ENCODE results near the gene MRPS23. TPM values are rescaled to one million over a fixed set of nuclear protein-coding genes. Genes with fewer than 3 reads are reported as not detected.

The MRPS23 gene
- total and polyA plus RNA-seq, 2 of the 8 experiments (the other 6 are each of a cell fraction or from before 2014, with no cell fraction given), result 38.6 to 60.4 TPM

DNA sequence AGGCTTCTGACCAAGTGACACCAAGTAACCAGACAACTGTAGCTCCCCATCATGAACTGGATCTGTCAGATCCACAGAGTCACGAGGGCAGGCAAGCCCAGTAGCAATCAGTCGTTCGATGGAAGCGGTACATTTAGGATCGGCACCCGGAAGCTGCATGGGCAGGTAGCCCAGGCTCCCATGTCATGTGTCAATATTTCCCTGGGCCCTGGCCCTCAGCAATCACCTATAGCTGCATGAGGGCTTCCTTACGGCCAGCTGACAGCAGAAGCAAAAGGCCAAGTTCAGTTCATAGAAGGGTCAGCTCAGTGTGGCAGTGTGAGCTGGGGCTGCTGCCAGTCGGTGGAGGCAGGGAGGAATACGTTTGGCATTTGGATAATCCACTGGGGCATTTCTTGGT lies 31.8 kb downstream of the MRPS23 start:
- Histone ChIP-seq H3K14ac (ENCODE audit: insufficient read length) (no peak overlapping the region), H3K18ac (ENCODE audit: extremely low read depth, low read length) (no peak overlapping the region), H2BK20ac (ENCODE audit: low read length) (no peak overlapping the region), H2AFZ (ENCODE audit: low read length) (no peak overlapping the region), H3K4ac (replicated peaks; ENCODE audit: insufficient read length, low read depth, low read length) (no peak overlapping the region), H4K91ac (replicated peaks; ENCODE audit: insufficient read length, low read length) (no peak overlapping the region), H3K27ac (ENCODE audit: low read depth, low read length) (no peak overlapping the region), H4K20me1 (replicated peaks in 1 of 2; ENCODE audit: control insufficient read depth in 1 of 2, insufficient read depth in 2 of 2, low read length in 2 of 2) (no peaks in the 10 kb centered on the region), H2BK15ac (ENCODE audit: low read length) (no peak overlapping the region), H3K79me2 (ENCODE audit: control insufficient read depth in 1 of 2, insufficient read depth in 2 of 2, low read length in 2 of 2) (no peaks in the 10 kb centered on the region), H2BK12ac (ENCODE audit: low read depth, low read length) (no peak overlapping the region), H3K4me3 (ENCODE audit: extremely low read depth in 1 of 4, insufficient read depth in 2 of 4, low read depth in 3 of 4, low read length in 4 of 4) (no peak overlapping the region), H3K56ac (replicated peaks; ENCODE audit: insufficient read length, low read depth, low read length) (no peak overlapping the region), H2BK120ac (replicated peaks; ENCODE audit: low read depth, low read length) (no peak overlapping the region), H3K4me1 (replicated peaks in 1 of 4; ENCODE audit: control insufficient read depth in 3 of 4, insufficient read depth in 4 of 4, low read length in 3 of 4) (no peaks in the 10 kb centered on the region), H3K23ac (ENCODE audit: insufficient read length) (no peak overlapping the region), H2BK5ac (ENCODE audit: low read depth, low read length) (no peak overlapping the region), H4K8ac (ENCODE audit: extremely low read depth, insufficient read depth, low read length) (no peak overlapping the region), H3K36me3 (ENCODE audit: control insufficient read depth in 2 of 4, insufficient read depth in 4 of 4, low read length in 3 of 4) (no peaks in the 10 kb centered on the region), H3K9ac (replicated peaks in 1 of 4; ENCODE audit: extremely low read depth in 1 of 4, low read depth in 3 of 4, low read length in 3 of 4) (no peak overlapping the region), H2AK5ac (ENCODE audit: low read depth, low read length) (no peak overlapping the region), H3K23me2 (ENCODE audit: low read depth, low read length) (no peaks in the 10 kb centered on the region), H3K9me3 (ENCODE audit: insufficient read depth in 2 of 2, low read depth in 1 of 2, low read length in 1 of 2) (no peaks in the 10 kb centered on the region), H3K79me1 (ENCODE audit: low read depth, low read length) (no peaks in the 10 kb centered on the region), H4K5ac (ENCODE audit: insufficient read length, low read depth, low read length) (no peak overlapping the region), H3K27me3 (replicated peaks in 1 of 4; ENCODE audit: control insufficient read depth in 3 of 4, extremely low read depth in 1 of 4, insufficient read depth in 3 of 4, low read length in 3 of 4) (no peaks in the 10 kb centered on the region), H3K4me2 (ENCODE audit: insufficient read depth in 1 of 2, low read depth in 2 of 2, low read length in 2 of 2) (no peak overlapping the region)
- DNase-seq (ENCODE audit: low read depth in 1 of 2, low spot score in 2 of 2) (no peak), FAIRE-seq (no peak)
- 85% methylated on average over 9 of the region's 9 CpGs; no CpG with 5 or more reads in 1 of the 2 experiments for WGBS, 2 experiments (ENCODE audit: extremely low coverage in 1 of 2, insufficient coverage in 1 of 2, insufficient read length in 1 of 2, insufficient replicate concordance in 2 of 2, low coverage in 1 of 2, low lambda C conversion rate in 2 of 2, missing lambda C conversion rate in 1 of 2)
- CTCF ChIA-PET (ENCODE audit: partially characterized antibody), result interaction anchor here (0.8 to 6.0 kb wide), 5 partner anchors 9 to 704 kb away, joined by 3 to 49 read pairs (median 6); no protein-coding TSS in a partner anchor
- POLR2A ChIA-PET (ENCODE audit: partially characterized antibody), result interaction anchor here (0.5 kb wide), 1 partner anchor 497 kb away, joined by 3 read pairs; no protein-coding TSS in a partner anchor
- TF ChIP-seq HDAC2 (IDR thresholded peaks at IDR 0.05; ENCODE audit: borderline replicate concordance in 1 of 2, low read depth in 2 of 2, low read length in 2 of 2), result no peak
- no peak for TF ChIP-seq CBX8 (IDR thresholded peaks at IDR 0.05; ENCODE audit: borderline replicate concordance, low read depth, low read length)
- no peak for TF ChIP-seq ZNF274 (IDR thresholded peaks at IDR 0.05; ENCODE audit: borderline replicate concordance, extremely low read depth, low read length)
- TF ChIP-seq HDAC6 (IDR thresholded peaks at IDR 0.05; ENCODE audit: low read depth, low read length), result no peak
- TF ChIP-seq SIX5 (IDR thresholded peaks at IDR 0.05; ENCODE audit: low read depth, low read length), result no peak
- no peak for TF ChIP-seq CHD1 (IDR thresholded peaks at IDR 0.05; ENCODE audit: low read depth, low read length)
- no peak for TF ChIP-seq TBP (IDR thresholded peaks at IDR 0.05; ENCODE audit: low read depth, low read length)
- TF ChIP-seq TEAD4 (IDR thresholded peaks at IDR 0.05; ENCODE audit: low read depth, low read length), result no peak
- TF ChIP-seq PHF8 (conservative IDR thresholded peaks at IDR 0.05; ENCODE audit: low read depth, low read length), result no peak
- TF ChIP-seq, protein P1, sequence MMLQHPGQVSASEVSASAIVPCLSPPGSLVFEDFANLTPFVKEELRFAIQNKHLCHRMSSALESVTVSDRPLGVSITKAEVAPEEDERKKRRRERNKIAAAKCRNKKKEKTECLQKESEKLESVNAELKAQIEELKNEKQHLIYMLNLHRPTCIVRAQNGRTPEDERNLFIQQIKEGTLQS (IDR thresholded peaks at IDR 0.05; ENCODE audit: insufficient read depth, low read depth, low read length), result no peak
- no peak for TF ChIP-seq SIN3A (conservative IDR thresholded peaks at IDR 0.05 in 1 of 2, IDR thresholded peaks at IDR 0.05 in 1 of 2; ENCODE audit: low read depth in 1 of 2, low read length in 2 of 2)
- no peak for TF ChIP-seq JUND (IDR thresholded peaks at IDR 0.05; ENCODE audit: low read length)
- no peak for TF ChIP-seq ASH2L (IDR thresholded peaks at IDR 0.05; ENCODE audit: low read length)
- no peak for TF ChIP-seq CHD2 (IDR thresholded peaks at IDR 0.05; ENCODE audit: low read length)
